NT2/D1 (cell line): Measurements from ENCODE around the gene JARID2.

ENCODE experiments used
- SUZ12 ChIP-seq: IDR thresholded peaks from 2 replicates; pipeline ENCODE4 v1.6.1; 2011; ENCODE audit not compliant: insufficient read length, insufficient read depth; ENCODE audit errors: extremely low read depth
- YY1 ChIP-seq: IDR thresholded peaks from 2 replicates; pipeline ENCODE4 v1.6.1; 2011; ENCODE audit not compliant: insufficient read length, insufficient read depth
- ZNF274 ChIP-seq: IDR thresholded peaks from 2 replicates; pipeline ENCODE4 v1.6.1; 2011; ENCODE audit warnings: mild to moderate bottlenecking, low read depth, low read length

DNA sequence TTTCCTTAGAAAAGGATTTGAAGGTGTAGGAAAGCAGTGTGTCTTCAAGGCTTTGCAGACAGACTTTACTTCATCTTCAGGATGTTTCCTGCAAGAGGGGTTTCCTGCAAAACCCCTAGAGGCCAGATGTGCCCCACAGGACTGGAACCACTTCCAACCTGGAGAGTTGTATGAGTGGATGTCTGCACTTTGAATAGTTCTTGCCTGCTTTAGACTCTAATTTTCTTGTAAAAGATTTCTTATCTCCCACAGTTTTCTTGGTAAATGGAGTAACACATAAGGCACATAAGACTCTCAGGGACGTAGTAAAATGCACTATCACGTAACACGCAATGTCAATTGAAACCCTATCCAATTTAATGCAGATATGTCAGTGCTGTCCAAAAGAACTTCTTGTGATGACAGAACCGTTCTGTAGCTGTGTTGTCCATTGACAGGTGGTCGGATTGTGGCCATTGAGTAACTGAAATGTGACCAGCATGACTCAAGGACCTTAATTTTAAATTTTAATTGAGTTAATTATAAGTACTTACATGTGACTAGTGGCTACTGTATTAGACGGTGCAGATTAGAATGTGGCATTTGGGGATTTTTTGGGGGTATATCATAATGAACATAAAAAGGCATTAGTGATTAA, 118.7 kb downstream of the JARID2 start:
- TF ChIP-seq YY1 (no peak), SUZ12 (no peak), ZNF274 (no peak)
